Measurements from ENCODE around the gene CTNNA3. TPM values are rescaled to one million over a fixed set of nuclear protein-coding genes. Genes with fewer than 3 reads are reported as not detected.

CTNNA3 gene
- total RNA-seq, 2 experiments from 2014 or later: 0.30 TPM; not detected in 1

GRCh38 chr10:66752714-66753113 is 943.3 kb downstream of the CTNNA3 start:
- ChIA-PET CTCF (no interaction called here), POLR2A (no interaction called here)
- Mint-ChIP-seq H3K4me1 (no peaks in the 10 kb centered on the region), H3K36me3 (ENCODE audit: low read depth) (no peaks in the 10 kb centered on the region), H3K27me3 (no peaks in the 10 kb centered on the region), H3K9me3 (ENCODE audit: low read depth) (peaks cover 1% of the 10 kb centered on the region), H3K4me3 (no peak overlapping the region), H3K27ac (no peak overlapping the region)
- DNase-seq (no peak), ATAC-seq (no peak)
- intact Hi-C loops (cut with DNase I, micrococcal nuclease): no loop called here

GRCh38 chr10:66748217-66748616 is 947.8 kb downstream of the CTNNA3 start:
- no peak overlapping the region for H3K4me3 Mint-ChIP-seq
- no peaks in the 10 kb centered on the region for H3K4me1 Mint-ChIP-seq
- H3K36me3 Mint-ChIP-seq (ENCODE audit: low read depth): no peaks in the 10 kb centered on the region
- no peak for ATAC-seq
- intact Hi-C loops (cut with DNase I, micrococcal nuclease): no loop called here
- no peak for DNase-seq
- ChIA-PET POLR2A (no interaction called here), CTCF (no interaction called here)
- H3K27me3 Mint-ChIP-seq: no peaks in the 10 kb centered on the region
- H3K27ac Mint-ChIP-seq: no peak overlapping the region
- peaks cover 3% of the 10 kb centered on the region for H3K9me3 Mint-ChIP-seq (ENCODE audit: low read depth)

GRCh38 chr10:66747451-66747850 is 948.5 kb downstream of the CTNNA3 start:
- ATAC-seq: no peak
- peaks cover 3% of the 10 kb centered on the region for H3K9me3 Mint-ChIP-seq (ENCODE audit: low read depth)
- no peak overlapping the region for H3K4me3 Mint-ChIP-seq
- ChIA-PET CTCF (no interaction called here), POLR2A (no interaction called here)
- H3K36me3 Mint-ChIP-seq (ENCODE audit: low read depth): no peaks in the 10 kb centered on the region
- no peak for DNase-seq
- no peaks in the 10 kb centered on the region for H3K4me1 Mint-ChIP-seq
- no peak overlapping the region for H3K27ac Mint-ChIP-seq
- no peaks in the 10 kb centered on the region for H3K27me3 Mint-ChIP-seq
- intact Hi-C loops (cut with DNase I, micrococcal nuclease): no loop called here

- Mint-ChIP-seq H3K27me3 (no peaks in the 10 kb centered on the region), H3K9me3 (ENCODE audit: low read depth) (peaks cover 3% of the 10 kb centered on the region), H3K27ac (no peak overlapping the region), H3K4me3 (no peak overlapping the region), H3K36me3 (ENCODE audit: low read depth) (no peaks in the 10 kb centered on the region), H3K4me1 (no peaks in the 10 kb centered on the region)
- CTCF ChIA-PET: no interaction called here
- intact Hi-C loops (cut with DNase I, micrococcal nuclease): no loop called here
- no peak for DNase-seq
- no peak for ATAC-seq
- POLR2A ChIA-PET: no interaction called here
Observed at GRCh38 chr10:66746711-66747110, 949.3 kb downstream of the CTNNA3 start.

- ATAC-seq (no peak), DNase-seq (no peak)
- Mint-ChIP-seq H3K36me3 (ENCODE audit: low read depth) (no peaks in the 10 kb centered on the region), H3K4me3 (no peak overlapping the region), H3K27ac (no peak overlapping the region), H3K27me3 (no peaks in the 10 kb centered on the region), H3K9me3 (ENCODE audit: low read depth) (peaks cover 3% of the 10 kb centered on the region), H3K4me1 (no peaks in the 10 kb centered on the region)
- ChIA-PET POLR2A (no interaction called here), CTCF (interaction anchor here (0.8 kb wide), 1 partner anchor 37 kb away, joined by 3 read pairs; no protein-coding TSS in a partner anchor)
- intact Hi-C loops (cut with DNase I, micrococcal nuclease): no loop called here
Observed at GRCh38 chr10:66746246-66746645, 949.7 kb downstream of the CTNNA3 start.

GRCh38 chr10:66744915-66745314 is 951.1 kb downstream of the CTNNA3 start:
- peaks cover 2% of the 10 kb centered on the region for H3K9me3 Mint-ChIP-seq (ENCODE audit: low read depth)
- ATAC-seq: no peak
- intact Hi-C loops (cut with DNase I, micrococcal nuclease): no loop called here

GRCh38 chr10:66737241-66737640 is 958.8 kb downstream of the CTNNA3 start:
- Mint-ChIP-seq H3K27ac (no peak overlapping the region), H3K9me3 (ENCODE audit: low read depth) (peaks cover 2% of the 10 kb centered on the region), H3K4me3 (no peak overlapping the region), H3K36me3 (ENCODE audit: low read depth) (no peaks in the 10 kb centered on the region), H3K27me3 (no peaks in the 10 kb centered on the region), H3K4me1 (no peaks in the 10 kb centered on the region)
- intact Hi-C loops (cut with DNase I, micrococcal nuclease): no loop called here
- ATAC-seq (no peak), DNase-seq (no peak)
- CTCF ChIA-PET: no interaction called here
- POLR2A ChIA-PET: no interaction called here

More at GRCh38 chr10:66744915-66745314, 951.1 kb downstream of the CTNNA3 start:
- no peak overlapping the region for H3K4me3 Mint-ChIP-seq
- CTCF ChIA-PET: no interaction called here
- DNase-seq: no peak
- no peak overlapping the region for H3K27ac Mint-ChIP-seq
- H3K4me1 Mint-ChIP-seq: no peaks in the 10 kb centered on the region
- H3K27me3 Mint-ChIP-seq: no peaks in the 10 kb centered on the region
- POLR2A ChIA-PET: no interaction called here
- H3K36me3 Mint-ChIP-seq (ENCODE audit: low read depth): no peaks in the 10 kb centered on the region

GRCh38 chr10:66723608-66724400 is 972.2 kb downstream of the CTNNA3 start:
- DNase-seq (no peak), ATAC-seq (no peak)
- no peak overlapping the region for H3K4me3 Mint-ChIP-seq
- intact Hi-C loops (cut with DNase I, micrococcal nuclease): no loop called here
- H3K9me3 Mint-ChIP-seq (ENCODE audit: low read depth): peaks cover 3% of the 10 kb centered on the region
- H3K27me3 Mint-ChIP-seq: no peaks in the 10 kb centered on the region
- H3K36me3 Mint-ChIP-seq (ENCODE audit: low read depth): no peaks in the 10 kb centered on the region
- CTCF ChIA-PET: interaction anchor here (0.7 kb wide), 1 partner anchor 14 kb away, joined by 5 read pairs; no protein-coding TSS in a partner anchor
- H3K4me1 Mint-ChIP-seq: no peaks in the 10 kb centered on the region
- POLR2A ChIA-PET: no interaction called here
- no peak overlapping the region for H3K27ac Mint-ChIP-seq

- H3K4me3 Mint-ChIP-seq: no peak overlapping the region
- POLR2A ChIA-PET: no interaction called here
- CTCF ChIA-PET: no interaction called here
- no peaks in the 10 kb centered on the region for H3K9me3 Mint-ChIP-seq (ENCODE audit: low read depth)
- ATAC-seq (no peak), DNase-seq (no peak)
- H3K27me3 Mint-ChIP-seq: no peaks in the 10 kb centered on the region
- intact Hi-C loops (cut with DNase I, micrococcal nuclease): no loop called here
- H3K4me1 Mint-ChIP-seq: no peaks in the 10 kb centered on the region
- no peak overlapping the region for H3K27ac Mint-ChIP-seq
- H3K36me3 Mint-ChIP-seq (ENCODE audit: low read depth): no peaks in the 10 kb centered on the region
Observed at GRCh38 chr10:66719483-66719882, 976.5 kb downstream of the CTNNA3 start.

- CTCF ChIA-PET: interaction anchor here (0.6 kb wide), 1 partner anchor 125 kb away, joined by 3 read pairs; no protein-coding TSS in a partner anchor
Observed at GRCh38 chr10:66717231-66717981, 978.6 kb downstream of the CTNNA3 start.

GRCh38 chr10:66714741-66715140 is 981.3 kb downstream of the CTNNA3 start:
- ChIA-PET POLR2A (no interaction called here), CTCF (no interaction called here)
- H3K4me3 Mint-ChIP-seq: no peak overlapping the region
- no peaks in the 10 kb centered on the region for H3K27me3 Mint-ChIP-seq
- ATAC-seq (no peak), DNase-seq (no peak)
- intact Hi-C loops (cut with DNase I, micrococcal nuclease): no loop called here
- H3K9me3 Mint-ChIP-seq (ENCODE audit: low read depth): no peaks in the 10 kb centered on the region
- H3K36me3 Mint-ChIP-seq (ENCODE audit: low read depth): no peaks in the 10 kb centered on the region
- H3K4me1 Mint-ChIP-seq: no peaks in the 10 kb centered on the region
- no peak overlapping the region for H3K27ac Mint-ChIP-seq

More at GRCh38 chr10:66717231-66717981, 978.6 kb downstream of the CTNNA3 start:
- Mint-ChIP-seq H3K4me1 (no peaks in the 10 kb centered on the region), H3K27me3 (no peaks in the 10 kb centered on the region), H3K36me3 (ENCODE audit: low read depth) (no peaks in the 10 kb centered on the region), H3K4me3 (no peak overlapping the region), H3K27ac (no peak overlapping the region), H3K9me3 (ENCODE audit: low read depth) (no peaks in the 10 kb centered on the region)
- ATAC-seq (no peak), DNase-seq (no peak)
- intact Hi-C loops (cut with DNase I, micrococcal nuclease): no loop called here
- POLR2A ChIA-PET: no interaction called here

- H3K36me3 Mint-ChIP-seq (ENCODE audit: low read depth): no peaks in the 10 kb centered on the region
- no peak overlapping the region for H3K4me3 Mint-ChIP-seq
- CTCF ChIA-PET: no interaction called here
- no peaks in the 10 kb centered on the region for H3K9me3 Mint-ChIP-seq (ENCODE audit: low read depth)
- H3K27ac Mint-ChIP-seq: no peak overlapping the region
- POLR2A ChIA-PET: no interaction called here
- DNase-seq (no peak), ATAC-seq (no peak)
- no peaks in the 10 kb centered on the region for H3K4me1 Mint-ChIP-seq
- no peaks in the 10 kb centered on the region for H3K27me3 Mint-ChIP-seq
- intact Hi-C loops (cut with DNase I, micrococcal nuclease): no loop called here
Observed at GRCh38 chr10:66713387-66713786, 982.6 kb downstream of the CTNNA3 start.

All from activated CD4-positive, alpha-beta T cell treated with anti-CD3 and anti-CD28 coated beads for 36 hours (primary cell).